Testis (tissue), 3 donors: ENCODE data around the gene ZGLP1. TPM values are rescaled to one million over a fixed set of nuclear protein-coding genes. Genes with fewer than 3 reads are reported as not detected.

Experiments
- DNase-seq: peaks from one replicate; pipeline ENCODE4 v3.0.0-alpha.2; 2019
- H3K27ac ChIP-seq, 2 donors: fragments of 200-600 bp; sonication (generic); one replicate each; pipeline ENCODE4 v1.5.1; 2019
- H3K27me3 ChIP-seq: fragments of 200-600 bp; sonication (generic); one replicate; pipeline ENCODE4 v1.5.1; 2019
- H3K36me3 ChIP-seq: fragments of 200-600 bp; sonication (generic); one replicate; pipeline ENCODE4 v1.5.1; 2017; ENCODE audit warnings: low read depth; ENCODE audit errors: missing control alignments
- H3K4me1 ChIP-seq: fragments of 200-600 bp; sonication (generic); one replicate; pipeline ENCODE4 v1.5.1; 2019
- H3K4me3 ChIP-seq, 2 donors: fragments of 200-600 bp; sonication (generic); one replicate each; pipeline ENCODE4 v1.5.1; 2017 to 2019
- H3K9me3 ChIP-seq: fragments of 200-600 bp; sonication (generic); one replicate; pipeline ENCODE4 v1.5.1; 2017
- POLR2A ChIP-seq: fragments of 450-650 bp; IDR thresholded peaks from one replicate; pipeline ENCODE4 v1.6.1; 2017; ENCODE audit warnings: antibody characterized with exemption, mild to moderate bottlenecking, moderate library complexity
- WGBS, 2 donors: methylation state at CpG; one replicate each; pipeline ENCODE4 v1.1.5; 2018; 5-methylcytosine and 5-hydroxymethylcytosine counted together
- intact Hi-C: fragments of 100-400 bp; cut with DNase I; formaldehyde crosslinking; loops from one replicate; pipeline ENCODE4 v1.15.1; 2023; ENCODE audit warnings: low total_unique reads
- polyA plus RNA-seq: library from polyadenylated mRNA; stranded (reverse); fragments of 350-450 nt; fragmentation: Illumina TruSeq; extraction: RNeasy Lipid Tissue Mini Kit (QIAGEN cat#74804); gene quantifications from one replicate; pipeline ENCODE4 v1.2.3, GENCODE V29; 2014; ENCODE audit warnings: low read depth, low replicate concordance; ENCODE audit not compliant: insufficient read depth
- total RNA-seq, 2 donors: library from RNA; depleted of rRNA; stranded (reverse); fragments of >200 nt; gene quantifications; one replicate each; pipeline ENCODE4 v1.2.3, GENCODE V29; 2016
- TF ChIP-seq, protein P1 (sequence below), 3 experiments: fragments of 450-650 bp in 2 of 3; fragments of 200-600 bp in 1 of 3; sonication (generic) in 1 of 3; IDR thresholded peaks; one replicate each; pipeline ENCODE4 v1.5.1; 2016 to 2019; ENCODE audit warnings: antibody characterized with exemption in 3 of 3, mild to moderate bottlenecking in 2 of 3, moderate library complexity in 1 of 3

The ZGLP1 gene
- total and polyA plus RNA-seq, 3 donors from 2014 or later: 10.5 to 22.1 (median 12.8) TPM

DNA sequence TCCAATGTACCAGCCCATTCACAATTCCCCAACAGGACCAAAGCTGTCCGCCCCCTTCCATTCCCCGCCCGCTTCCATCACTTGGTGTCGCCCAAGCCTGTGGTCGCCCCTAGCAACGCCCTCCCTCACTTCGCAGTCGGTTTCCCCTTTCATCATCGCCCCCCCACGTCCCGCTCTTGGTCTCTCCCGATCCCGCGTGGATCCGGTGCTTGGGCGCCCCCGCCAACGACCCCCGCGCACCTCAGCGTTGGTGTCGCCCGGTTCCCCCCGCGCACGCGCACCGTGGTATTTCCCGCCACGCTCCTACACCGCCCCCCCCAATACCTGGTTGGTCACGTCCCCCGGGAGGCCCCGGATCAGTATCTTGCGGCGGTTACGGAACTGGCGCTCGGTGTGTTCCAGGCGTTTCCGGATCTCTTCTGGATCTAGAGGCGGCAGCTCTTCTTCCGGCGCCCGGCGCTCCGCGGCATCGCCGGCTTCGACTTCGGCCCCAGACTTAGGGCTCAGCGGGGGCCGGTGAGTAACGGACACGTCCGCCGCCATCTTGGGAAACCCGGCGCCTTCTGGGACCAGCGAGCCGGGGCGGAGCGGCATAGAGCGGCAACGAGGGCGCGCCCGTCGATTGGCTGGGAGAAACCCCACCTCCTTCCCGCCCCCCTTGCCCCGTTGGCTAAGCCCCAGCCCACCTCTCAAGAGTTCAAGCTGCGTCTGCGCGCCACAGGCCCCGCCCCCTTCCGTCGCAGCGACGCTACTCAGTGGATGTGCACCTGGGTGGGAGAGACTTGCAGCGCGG is 23.5 kb upstream of the ZGLP1 start, which contains the start of gene RAVER1:
TSS of gene RAVER1 (minus strand) at position 565 of the 793 bp plus-strand sequence. CDS start at position 543, 22 bp downstream.
- Histone ChIP-seq H3K4me1 (peaks cover 20% of the 10 kb centered on the region), H3K27me3 (no peaks in the 10 kb centered on the region), H3K27ac (peak within 1 kb of the TSS; percentile 83 to 95), H3K36me3 (no peaks in the 10 kb centered on the region), H3K9me3 (no peaks in the 10 kb centered on the region), H3K4me3 (peak within 1 kb of the TSS; percentile 80 to 86)
- 1% methylated on average over 11 to 79 of the region's 82 CpGs for WGBS, 2 donors
- TF ChIP-seq, protein P1, sequence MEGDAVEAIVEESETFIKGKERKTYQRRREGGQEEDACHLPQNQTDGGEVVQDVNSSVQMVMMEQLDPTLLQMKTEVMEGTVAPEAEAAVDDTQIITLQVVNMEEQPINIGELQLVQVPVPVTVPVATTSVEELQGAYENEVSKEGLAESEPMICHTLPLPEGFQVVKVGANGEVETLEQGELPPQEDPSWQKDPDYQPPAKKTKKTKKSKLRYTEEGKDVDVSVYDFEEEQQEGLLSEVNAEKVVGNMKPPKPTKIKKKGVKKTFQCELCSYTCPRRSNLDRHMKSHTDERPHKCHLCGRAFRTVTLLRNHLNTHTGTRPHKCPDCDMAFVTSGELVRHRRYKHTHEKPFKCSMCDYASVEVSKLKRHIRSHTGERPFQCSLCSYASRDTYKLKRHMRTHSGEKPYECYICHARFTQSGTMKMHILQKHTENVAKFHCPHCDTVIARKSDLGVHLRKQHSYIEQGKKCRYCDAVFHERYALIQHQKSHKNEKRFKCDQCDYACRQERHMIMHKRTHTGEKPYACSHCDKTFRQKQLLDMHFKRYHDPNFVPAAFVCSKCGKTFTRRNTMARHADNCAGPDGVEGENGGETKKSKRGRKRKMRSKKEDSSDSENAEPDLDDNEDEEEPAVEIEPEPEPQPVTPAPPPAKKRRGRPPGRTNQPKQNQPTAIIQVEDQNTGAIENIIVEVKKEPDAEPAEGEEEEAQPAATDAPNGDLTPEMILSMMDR (IDR thresholded peaks at IDR 0.05): no peak
- no peak for TF ChIP-seq POLR2A
- intact Hi-C loops: no loop called here
- peak; percentile 98 for DNase-seq

DNA sequence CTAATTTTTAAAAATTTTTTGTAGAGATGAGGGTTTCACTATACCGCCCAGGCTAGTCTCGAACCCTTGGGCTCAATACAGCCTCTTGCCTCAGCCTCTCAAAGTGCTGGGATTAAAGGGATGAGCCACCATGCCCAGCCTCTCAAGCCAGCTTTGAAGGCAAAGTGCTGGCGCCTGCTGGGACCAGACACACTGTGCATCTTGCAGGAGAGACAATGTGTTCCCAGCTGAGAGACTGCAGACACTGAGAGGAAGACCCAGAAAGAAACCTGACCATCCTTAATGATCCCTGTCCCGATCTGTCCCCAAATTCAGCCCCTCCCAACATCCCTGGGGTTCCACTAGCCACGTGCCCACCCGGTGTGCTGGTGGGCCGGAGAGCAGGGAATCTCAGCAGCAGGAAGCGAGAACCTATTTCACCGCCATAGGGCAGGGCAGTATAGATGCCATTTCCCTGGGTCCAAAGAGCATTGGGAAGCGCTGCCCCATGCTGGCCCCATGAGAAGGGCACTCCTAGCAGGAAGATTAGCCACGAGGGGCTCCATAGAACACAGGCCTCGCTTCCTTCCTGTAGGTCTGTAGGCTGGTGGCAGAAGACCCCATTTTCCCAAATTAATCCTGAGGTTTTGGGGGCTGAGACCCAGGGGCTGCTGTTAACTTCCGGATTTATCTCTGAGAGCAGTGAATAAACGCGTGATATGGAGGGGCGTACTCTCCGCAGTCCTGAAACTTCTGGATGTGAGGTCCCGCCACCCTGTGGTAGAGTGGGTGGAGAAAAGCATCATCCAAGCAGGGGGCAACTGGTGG is 22.7 kb upstream of the ZGLP1 start:
- Histone ChIP-seq H3K27ac (peak overlapping the region in 1 of 2 donors; percentile 95), H3K9me3 (no peaks in the 10 kb centered on the region), H3K4me3 (peak overlapping the region; percentile 80 to 86), H3K4me1 (peaks cover 20% of the 10 kb centered on the region), H3K27me3 (no peaks in the 10 kb centered on the region), H3K36me3 (no peaks in the 10 kb centered on the region)
- DNase-seq: no peak
- WGBS, 2 donors: 13 to 30% methylated on average over 14 to 18 of the region's 18 CpGs
- TF ChIP-seq, protein P1 (IDR thresholded peaks at IDR 0.05): no peak
- no peak for TF ChIP-seq POLR2A
- intact Hi-C loops: no loop called here

DNA sequence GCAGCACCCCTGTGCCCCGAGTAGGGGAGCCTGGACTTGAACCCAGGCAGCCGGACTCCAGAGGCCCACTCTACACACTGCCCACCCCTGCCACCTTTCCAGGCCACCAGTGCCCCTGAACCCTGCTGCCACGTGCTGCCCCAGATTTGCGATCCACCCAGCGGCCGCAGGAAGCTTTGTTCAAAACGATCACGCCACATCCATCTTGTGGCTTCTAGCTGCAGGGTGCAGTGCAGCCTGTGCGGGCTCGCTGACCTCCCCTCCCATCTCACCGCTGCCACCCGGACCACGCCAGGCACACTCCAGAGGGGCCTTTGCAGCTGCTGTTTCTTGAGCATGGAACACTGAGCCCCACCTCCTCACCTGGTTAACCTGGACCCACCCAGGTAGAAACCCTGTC is 19.9 kb upstream of the ZGLP1 start:
- Histone ChIP-seq H3K9me3 (no peaks in the 10 kb centered on the region), H3K36me3 (no peaks in the 10 kb centered on the region), H3K27ac (no peak overlapping the region), H3K27me3 (no peaks in the 10 kb centered on the region), H3K4me1 (peaks cover 20% of the 10 kb centered on the region), H3K4me3 (no peak overlapping the region)
- intact Hi-C loops: no loop called here
- WGBS, 2 donors: 92 to 100% methylated on average over 13 of the region's 13 CpGs
- TF ChIP-seq, protein P1 (IDR thresholded peaks at IDR 0.05): no peak
- TF ChIP-seq POLR2A: no peak
- DNase-seq: no peak

DNA sequence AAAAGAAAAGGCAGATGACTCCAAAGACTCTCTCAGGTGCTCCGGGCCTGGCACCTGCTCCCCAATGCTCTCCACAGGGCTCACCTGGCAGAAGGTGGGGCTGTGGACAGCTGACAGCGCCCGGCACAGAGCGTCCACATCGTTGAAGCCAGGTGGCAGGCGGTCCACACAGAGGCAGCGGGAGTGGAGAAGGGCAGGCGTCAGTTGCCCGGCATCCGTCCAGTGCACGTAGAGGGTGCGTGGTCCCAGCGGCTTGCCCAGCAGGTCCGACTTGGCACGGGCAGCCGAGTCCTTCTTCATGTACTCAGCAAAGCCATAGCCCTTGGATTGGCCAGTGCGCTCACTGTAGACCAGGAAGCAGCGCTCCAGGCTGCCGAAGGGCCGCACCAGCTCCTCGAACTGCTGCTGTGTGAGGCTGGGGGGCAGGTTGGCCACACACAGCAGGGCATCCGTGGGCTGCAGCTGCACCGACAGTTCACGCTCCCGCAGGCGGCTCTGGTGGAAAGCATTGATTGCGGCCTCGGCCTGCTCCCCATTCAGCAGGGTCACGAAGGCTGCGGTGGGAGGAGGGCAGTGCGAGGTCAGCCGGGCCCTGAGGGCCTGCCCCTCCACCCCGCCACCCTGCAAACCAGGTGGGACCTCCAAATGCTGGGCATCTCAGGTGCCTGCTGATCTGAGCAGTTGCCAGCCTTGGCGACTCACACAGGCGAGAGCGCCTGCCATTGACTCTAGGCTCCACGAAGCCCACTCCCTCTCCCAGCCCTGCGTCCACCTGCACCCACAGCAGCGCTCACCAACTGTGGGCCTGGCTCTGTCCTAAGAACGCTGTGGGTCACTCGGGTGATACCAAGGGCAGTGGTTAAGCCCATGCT is 19.2 kb upstream of the ZGLP1 start:
- Histone ChIP-seq H3K4me3 (no peak overlapping the region), H3K36me3 (no peaks in the 10 kb centered on the region), H3K27me3 (no peaks in the 10 kb centered on the region), H3K4me1 (peaks cover 12% of the 10 kb centered on the region), H3K9me3 (no peaks in the 10 kb centered on the region), H3K27ac (no peak overlapping the region)
- intact Hi-C loops: no loop called here
- WGBS, 2 donors: 93% methylated on average over 21 to 41 of the region's 41 CpGs
- no peak for TF ChIP-seq POLR2A
- TF ChIP-seq, protein P1 (IDR thresholded peaks at IDR 0.05): no peak
- no peak for DNase-seq
